Activated T-cell treated with anti-CD3 and anti-CD28 coated beads, Interleukin-2, amount 50 U/mL, for 1 hour (primary cell): Measurements from ENCODE around the gene MICU1.
A peak's percentile ranks its signal among the peaks of the same experiment; 100 is the strongest.
"Not testable (repeated sequence)": the region's sequence is repeated elsewhere in the genome, so short reads cannot be mapped to it uniquely, and the experiment has no call there.

Experiments used
- DNase-seq: peaks from one replicate; pipeline ENCODE4 v3.0.0-alpha.2; 2020

MICU1 gene

GRCh38 chr10:72337039-72337629, 288.7 kb downstream of the MICU1 start:
- DNase-seq = peak; percentile 79

- DNase-seq = no peak
Measured at GRCh38 chr10:72336259-72337038, 289.4 kb downstream of the MICU1 start.

DNA sequence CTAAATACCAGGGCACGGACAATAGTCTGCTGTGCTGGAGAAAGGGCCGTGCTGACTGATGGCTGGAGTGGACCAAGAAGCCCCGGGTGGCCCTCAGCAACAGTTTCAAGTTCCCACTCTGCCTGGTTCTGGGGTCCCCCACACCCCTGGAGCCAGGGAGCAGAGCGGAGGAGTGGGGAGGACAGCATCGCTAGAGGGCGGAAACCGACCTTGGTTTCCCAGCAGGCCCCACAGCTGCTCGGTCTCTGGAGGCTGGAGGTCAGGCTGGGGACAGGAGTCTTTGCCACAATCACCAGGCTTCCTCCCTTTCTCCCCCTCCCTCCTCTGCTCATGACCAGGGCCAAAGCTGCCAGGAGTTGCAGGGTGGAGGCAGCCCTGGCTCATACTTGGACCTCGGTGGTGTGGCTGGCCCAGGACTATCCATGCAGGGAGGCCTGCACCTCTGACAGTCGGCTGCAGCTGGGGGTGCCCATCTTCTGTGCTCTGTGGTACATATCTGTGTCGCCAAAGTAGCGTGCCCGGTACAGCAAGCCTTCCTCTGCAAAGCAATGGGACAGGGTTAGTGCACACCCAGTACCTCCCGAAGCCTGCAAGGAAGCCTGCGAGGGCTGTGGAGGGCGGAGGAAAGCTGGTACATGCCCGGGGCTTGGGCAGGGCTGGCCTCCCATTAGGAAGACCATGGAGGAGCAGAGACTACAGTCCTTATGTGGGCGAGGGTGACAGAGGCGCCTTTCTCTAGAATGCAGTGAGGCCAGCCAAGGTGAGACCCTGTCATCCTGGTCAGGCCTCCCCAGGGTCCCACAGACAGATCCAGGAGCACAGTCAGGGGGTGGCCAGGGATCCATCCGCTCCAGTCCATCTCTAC, 290.3 kb downstream of the MICU1 start:
- DNase-seq = peak; percentile 54

- peak; percentile 81 for DNase-seq
Measured at GRCh38 chr10:72334825-72335393, 291.0 kb downstream of the MICU1 start.

DNA sequence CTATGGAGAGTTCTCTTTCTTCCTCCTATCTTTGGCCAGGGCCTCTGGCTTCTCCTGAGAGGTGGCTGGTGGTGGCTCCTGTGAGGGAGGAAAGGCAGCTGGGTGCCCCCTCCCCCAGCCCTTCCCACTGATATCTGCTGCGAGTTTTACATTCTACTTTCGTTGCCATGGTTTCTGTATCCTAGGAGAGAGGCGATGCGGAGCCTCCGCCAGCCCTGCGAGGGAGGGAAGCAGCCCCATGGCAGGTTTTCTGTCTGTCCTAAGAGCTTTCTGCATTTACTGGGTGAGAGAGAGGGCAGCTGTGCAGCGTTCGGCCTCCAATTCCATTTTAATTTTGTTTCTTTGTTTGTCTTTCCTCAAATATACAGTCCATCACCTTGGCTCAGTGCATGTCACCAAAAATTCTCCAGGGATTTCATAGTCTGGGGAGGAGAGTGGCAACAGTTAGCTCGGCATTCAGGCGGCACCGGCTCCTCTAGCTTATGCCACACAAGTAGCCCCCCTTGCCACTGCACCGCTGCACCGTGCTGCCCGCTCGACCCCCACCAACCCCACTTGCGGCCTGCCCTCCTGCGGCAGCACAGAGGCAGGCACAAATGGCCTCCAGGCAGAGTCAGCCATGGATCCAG, 291.6 kb downstream of the MICU1 start:
- no peak for DNase-seq

DNA sequence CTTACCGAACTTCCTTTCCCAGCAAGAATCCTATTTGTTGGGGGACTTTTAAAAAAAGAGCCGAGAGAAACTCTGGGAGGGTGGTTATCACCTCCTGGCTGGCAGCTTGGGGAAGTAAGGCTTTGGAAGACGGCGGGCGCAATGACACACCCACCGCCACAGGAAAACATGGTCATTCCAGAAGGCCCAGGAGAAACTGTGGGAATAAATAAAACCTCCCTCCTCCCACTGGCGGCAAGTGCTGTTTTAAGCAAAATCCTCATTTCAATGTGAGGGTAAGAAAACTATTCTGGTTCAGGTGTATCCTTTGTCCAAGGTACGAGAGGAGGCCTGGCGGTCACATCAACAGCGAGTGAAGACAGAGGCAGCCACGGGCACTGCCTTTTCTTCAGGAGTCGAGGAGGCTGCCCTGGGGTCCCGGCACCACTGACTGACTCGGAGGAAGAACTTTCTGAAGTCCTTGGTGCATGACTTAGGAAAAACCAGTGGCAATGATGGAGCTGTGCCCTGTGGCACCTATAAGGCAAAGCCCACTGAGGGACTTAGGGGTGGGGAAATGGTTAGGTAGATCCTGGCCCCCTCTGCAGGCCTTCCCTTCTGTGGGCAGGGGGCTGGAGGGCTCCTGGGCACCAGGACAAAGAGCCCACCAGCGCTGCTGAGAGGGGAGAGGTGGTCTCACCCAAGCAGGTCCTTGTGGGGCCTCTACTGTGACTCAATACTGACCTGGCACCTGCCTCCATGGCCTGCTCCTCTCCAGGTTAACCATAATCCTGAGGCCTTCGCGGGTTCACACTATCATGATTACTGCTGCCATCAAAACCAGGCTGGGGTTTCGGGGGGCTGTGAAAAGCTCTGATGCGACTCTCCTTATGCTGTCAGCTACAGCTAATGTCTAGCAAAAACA, 292.5 kb downstream of the MICU1 start:
- DNase-seq = no peak

GRCh38 chr10:72332423-72333111, 293.3 kb downstream of the MICU1 start:
- no peak for DNase-seq

GRCh38 chr10:72331575-72332422, 294.1 kb downstream of the MICU1 start:
- DNase-seq = peak; percentile 88

GRCh38 chr10:72330069-72330426, 295.8 kb downstream of the MICU1 start:
- DNase-seq = no peak

- no peak for DNase-seq
Measured at GRCh38 chr10:72329290-72330068, 296.4 kb downstream of the MICU1 start.

GRCh38 chr10:72328829-72329204, 297.1 kb downstream of the MICU1 start:
- no peak for DNase-seq

- no peak for DNase-seq
Measured at GRCh38 chr10:72328045-72328828, 297.6 kb downstream of the MICU1 start.

- peak; percentile 68 for DNase-seq
Measured at GRCh38 chr10:72326665-72327603, 298.9 kb downstream of the MICU1 start.

DNA sequence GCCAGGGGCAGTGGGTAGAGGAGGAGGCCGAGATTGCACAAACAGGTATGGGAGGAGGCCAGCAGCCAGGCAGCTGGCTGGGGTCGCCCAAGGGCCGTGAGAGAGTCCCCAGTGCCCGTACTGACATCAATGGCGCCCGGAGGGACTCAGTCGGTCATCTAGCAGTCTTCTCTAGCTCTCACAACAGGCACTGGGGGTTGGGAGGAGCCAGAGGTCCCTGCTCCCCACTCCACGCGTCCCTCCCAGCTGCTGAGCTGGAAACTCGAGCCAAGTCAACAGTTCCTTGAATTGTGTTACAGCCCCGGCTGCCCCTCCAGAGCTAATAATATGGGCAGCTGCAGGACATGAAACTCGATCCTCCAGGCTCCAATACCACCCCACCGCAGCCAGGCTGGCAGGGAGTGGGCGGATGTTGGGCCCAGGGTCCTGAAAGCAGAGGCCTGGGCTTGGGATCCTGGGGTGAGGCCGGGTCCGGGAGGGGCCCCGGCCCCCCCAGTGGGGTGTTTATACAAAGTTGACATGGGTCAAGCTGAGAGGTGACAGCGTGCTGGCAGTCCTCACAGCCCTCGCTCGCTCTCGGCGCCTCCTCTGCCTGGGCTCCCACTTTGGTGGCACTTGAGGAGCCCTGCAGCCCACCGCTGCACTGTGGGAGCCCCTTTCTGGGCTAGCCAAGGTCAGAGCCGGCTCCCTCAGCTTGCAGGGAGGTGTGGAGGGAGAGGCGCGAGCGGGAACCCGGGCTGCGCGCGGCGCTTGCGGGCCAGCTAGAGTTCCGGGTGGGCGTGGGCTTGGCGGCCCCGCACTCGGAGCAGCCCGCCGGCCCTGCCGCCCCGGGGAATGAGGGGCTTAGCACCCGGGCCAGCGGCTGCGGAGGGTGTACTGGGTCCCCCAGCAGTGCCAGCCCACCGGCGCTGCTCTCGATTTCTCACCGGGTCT, 300.4 kb downstream of the MICU1 start:
- not testable (repeated sequence) for DNase-seq

DNA sequence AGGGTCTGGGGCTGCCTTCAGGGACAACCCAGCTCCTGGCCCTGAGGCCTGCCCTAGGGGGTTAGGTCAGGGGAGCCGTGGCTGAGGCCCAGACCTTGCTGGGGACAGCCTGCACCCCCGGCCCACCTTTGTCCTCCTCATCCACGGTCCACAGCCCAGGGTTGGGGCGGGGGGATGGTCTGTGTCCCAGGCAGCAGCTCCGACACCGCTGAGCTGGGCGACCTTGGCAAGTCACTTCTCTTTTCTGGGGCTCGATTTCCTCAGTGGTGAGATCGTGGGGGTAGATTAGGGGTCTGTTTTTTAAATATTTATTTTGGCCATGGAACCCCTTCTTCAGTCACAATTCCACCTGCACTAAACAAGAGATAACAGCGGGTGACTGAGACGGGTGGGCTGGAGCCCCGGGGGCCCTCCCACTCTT, 302.1 kb downstream of the MICU1 start:
- no peak for DNase-seq

DNA sequence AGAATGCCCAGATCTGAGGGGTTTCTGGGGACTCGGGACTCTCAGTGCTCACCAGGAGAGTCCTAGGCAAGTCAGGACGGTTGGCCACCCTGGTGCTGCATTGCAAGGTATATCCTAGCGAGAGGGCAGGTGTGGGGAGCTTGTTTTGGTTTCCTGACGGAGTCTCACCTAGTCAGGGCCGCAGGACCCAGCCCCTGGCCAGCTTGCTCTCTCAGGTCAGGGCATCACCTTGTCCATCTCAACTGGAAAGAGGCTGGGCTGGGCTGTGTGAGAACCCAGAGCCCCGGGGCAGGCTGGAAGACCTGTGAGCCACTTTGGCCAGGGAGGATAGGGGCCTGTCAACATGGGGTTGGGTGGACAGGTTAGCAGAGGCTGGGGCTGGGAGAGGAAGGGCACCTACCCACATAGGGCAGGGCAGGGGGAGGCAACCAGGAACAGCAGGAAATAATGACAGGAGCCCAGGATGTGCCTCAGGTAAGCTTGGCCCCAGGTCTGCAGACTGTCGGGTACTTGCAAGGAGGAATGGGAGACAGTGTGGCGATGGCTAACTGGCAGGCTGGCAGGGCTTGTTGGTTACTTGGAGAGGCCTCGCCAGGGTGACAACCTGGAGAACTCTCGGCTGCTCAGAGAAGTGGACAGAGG, 302.6 kb downstream of the MICU1 start:
- no peak for DNase-seq
